GM13976 (cell line): Measurements from ENCODE around the gene GANC.

Experiments
- DNase-seq: peaks from one replicate; pipeline ENCODE4 v3.0.0; 2012; ENCODE audit warnings: low spot score
- CTCF ChIP-seq: IDR thresholded peaks from 2 replicates; pipeline ENCODE4 v1.5.1; 2012; ENCODE audit warnings: borderline replicate concordance, mild to moderate bottlenecking; ENCODE audit not compliant: insufficient read depth; ENCODE audit errors: extremely low read depth, missing control alignments, control extremely low read depth
- in situ Hi-C: fragments of 300-500 bp; cut with MboI; formaldehyde crosslinking; loops from one replicate; pipeline ENCODE4 v1.12.0; 2022; ENCODE audit warnings: low sequenced_read_pairs, mixed read lengths, inconsistent platforms; ENCODE audit not compliant: unreplicated experiment

GANC gene

DNA sequence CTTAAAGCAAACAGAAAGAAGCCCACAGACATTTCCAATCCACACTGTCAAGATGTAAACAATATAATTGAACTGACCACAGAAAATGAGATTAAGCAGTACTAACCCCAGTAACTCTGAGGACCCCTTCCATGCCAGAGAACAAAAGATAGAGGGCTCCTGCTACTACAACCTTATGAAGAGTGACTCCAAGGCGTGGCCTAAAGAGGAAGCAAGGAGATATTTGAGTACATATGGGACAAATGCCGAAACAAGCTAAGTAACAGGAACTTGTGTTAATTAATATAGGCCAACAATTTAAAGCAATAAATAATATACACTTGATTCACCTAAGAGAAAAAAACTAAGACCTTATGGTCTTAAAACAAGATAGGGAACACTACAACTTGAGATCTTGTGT, 39.9 kb upstream of the GANC start:
- DNase-seq = no peak
- TF ChIP-seq CTCF = no peak
- in situ Hi-C loops = no loop called here

DNA sequence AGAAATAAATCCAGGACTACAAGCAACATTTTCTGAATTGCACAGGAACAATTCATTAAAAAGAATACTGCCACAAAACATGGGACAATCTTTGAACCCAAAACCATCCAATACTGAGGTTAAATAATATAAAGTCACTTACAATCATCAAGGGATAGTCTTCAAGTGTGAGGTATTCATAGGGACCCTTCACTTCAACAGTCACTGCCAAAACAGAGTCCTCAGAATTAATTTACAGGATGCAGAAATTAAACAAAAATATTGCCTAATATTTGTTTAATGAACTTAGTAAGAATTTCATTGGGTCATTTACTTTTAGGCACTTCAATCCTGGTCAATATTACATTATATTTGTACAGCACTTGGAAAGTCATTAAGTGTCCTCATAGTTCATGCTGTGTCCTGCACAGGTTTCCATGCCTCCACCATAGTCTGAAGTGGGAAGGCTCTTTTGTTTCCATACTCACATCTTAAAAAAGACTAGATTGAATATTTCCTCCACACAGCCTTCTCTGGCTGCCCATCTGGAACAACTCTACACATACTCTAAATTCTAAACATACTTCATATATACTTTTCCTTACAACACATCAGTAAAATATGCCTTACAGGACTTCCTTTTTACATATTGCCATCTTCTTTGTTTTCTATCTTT, 33.3 kb upstream of the GANC start:
- no peak for DNase-seq
- in situ Hi-C loops = no loop called here

DNA sequence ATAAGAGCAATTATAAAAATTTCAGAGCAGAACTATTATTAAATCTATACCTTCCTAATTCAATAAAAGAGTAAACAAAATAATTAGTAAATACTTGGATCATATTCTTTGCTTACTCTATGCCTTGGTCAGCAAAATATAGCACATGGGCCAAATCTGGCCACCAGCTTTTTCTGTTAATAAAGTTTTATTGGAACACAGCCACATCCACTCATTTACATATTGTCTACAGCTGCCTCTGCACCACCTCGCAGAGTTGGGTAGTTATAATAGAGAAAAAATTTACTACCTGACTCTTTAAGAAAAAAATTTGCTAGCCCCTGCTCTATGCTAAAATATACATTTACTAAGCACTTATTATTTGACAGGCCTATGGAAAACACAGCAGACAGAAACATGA, 32.2 kb upstream of the GANC start:
- DNase-seq = no peak
- TF ChIP-seq CTCF = no peak
- in situ Hi-C loops = no loop called here

More for the DNA sequence above, 33.3 kb upstream of the GANC start:
- no peak for TF ChIP-seq CTCF

GRCh38 chr15:42253300-42253699, 19.7 kb upstream of the GANC start:
- DNase-seq = no peak
- in situ Hi-C loops = no loop called here

DNA sequence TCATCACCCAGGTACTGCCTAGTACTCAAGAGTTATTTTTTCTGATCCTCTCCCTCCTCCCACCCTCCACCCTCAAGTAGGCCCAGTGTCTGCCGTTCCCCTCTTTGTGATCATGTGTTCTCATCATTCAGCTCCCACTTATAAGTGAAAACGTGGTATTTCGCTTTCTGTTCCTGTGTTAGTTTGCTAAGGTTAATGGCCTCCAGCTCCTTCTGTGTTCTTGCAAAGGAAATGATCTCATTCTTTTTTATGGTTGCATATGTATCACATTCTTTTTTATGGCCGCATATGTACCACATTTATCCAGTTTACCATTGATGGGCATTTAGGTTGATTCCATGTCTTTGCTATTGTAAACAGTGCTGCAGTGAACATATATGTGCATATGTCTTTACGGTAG, 8.2 kb upstream of the GANC start:
- DNase-seq = no peak
- in situ Hi-C loops = no loop called here
- no peak for TF ChIP-seq CTCF

More at GRCh38 chr15:42253300-42253699, 19.7 kb upstream of the GANC start:
- no peak for TF ChIP-seq CTCF

- in situ Hi-C loops = no loop called here
- no peak for DNase-seq
- TF ChIP-seq CTCF = no peak
Observed at GRCh38 chr15:42267286-42267685, 5.7 kb upstream of the GANC start.
